ENCODE data around the gene CCDC12.

- TF ChIP-seq FOXA1 (IDR thresholded peaks at IDR 0.05) (no peak), NFRKB (IDR thresholded peaks at IDR 0.05) (no peak), LEF1 (IDR thresholded peaks at IDR 0.05; ENCODE audit: borderline replicate concordance) (no peak), SP1 (IDR thresholded peaks at IDR 0.05) (no peak)
These were observed 102.1 kb downstream of the CCDC12 start for GRCh38 chr3:46874430-46874829.
